OCI-LY1 (cell line): Measurements from ENCODE around the gene FAIM.

Experiments
- CTCF ChIP-seq: fragments of 200-600 bp; sonication (generic), shearing (Covaris generic); IDR thresholded peaks from 2 replicates; pipeline ENCODE4 v1.5.1; 2017; ENCODE audit warnings: mild to moderate bottlenecking, antibody characterized with exemption, low read length, moderate library complexity, mixed read lengths
- EZH2 ChIP-seq: fragments of 200-600 bp; sonication (generic), shearing (Covaris generic); IDR thresholded peaks from 2 replicates; pipeline ENCODE4 v1.8.0; 2017; ENCODE audit warnings: borderline replicate concordance, mixed run types, mild to moderate bottlenecking, antibody characterized with exemption, low read length, moderate library complexity, mixed read lengths

DNA sequence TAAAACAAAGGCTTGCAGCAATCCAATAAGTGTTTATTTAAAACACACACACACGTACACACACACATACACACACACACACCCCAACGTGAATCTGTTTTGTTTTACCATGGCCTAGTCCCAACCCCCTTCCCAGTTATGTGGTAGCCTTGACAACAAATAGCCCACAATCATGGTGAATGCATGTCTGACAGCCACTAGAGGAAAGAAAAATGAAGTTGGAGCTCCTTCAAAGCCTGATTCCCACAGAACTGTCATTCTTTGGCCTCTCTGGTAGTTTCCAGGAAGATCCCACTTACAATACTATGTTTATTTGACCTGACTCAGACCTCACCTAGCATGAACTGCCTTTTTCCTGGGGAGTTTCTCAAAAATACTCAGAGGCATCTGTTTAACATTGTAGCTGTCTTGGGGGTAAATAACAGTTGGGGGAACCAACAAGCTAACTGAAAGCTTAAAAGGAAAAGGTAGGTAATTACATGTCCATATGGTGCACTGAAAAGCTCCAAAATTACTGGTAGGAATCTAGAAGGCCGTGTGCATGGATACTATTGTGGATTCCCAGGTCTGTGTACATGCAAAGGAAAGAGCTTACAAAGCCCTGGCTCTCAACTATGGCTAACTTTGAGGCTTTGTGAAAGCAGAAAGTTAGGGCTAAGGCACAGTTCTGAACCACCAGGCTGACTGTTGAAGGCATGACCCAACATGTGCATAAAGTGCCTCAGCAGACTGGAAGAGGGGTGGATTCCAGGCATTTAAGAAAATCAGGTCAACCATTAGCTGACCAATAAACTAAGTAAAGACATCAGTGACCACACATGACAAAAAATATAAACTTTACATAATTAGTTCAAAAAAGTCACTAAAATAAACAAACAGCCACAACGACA, 65.3 kb downstream of the FAIM start:
- no peak for TF ChIP-seq CTCF
- no peak for TF ChIP-seq EZH2
